Neural crest cell (in vitro differentiated cells): ENCODE results near the gene LZTR1. TPM values are rescaled to one million over a fixed set of nuclear protein-coding genes. Genes with fewer than 3 reads are reported as not detected.
A peak's percentile ranks its signal among the peaks of the same experiment; 100 is the strongest.

Source experiments
- DNase-seq: peaks from one replicate; pipeline ENCODE4 v3.0.0; 2021; ENCODE audit warnings: low read depth, mixed read lengths, low spot score
- H3K27ac Mint-ChIP-seq: one replicate; pipeline ENCODE4 v1.8.0; 2021; ENCODE audit warnings: mild to moderate bottlenecking, mixed read lengths; ENCODE audit not compliant: unreplicated experiment
- H3K27me3 Mint-ChIP-seq: 2 replicates; pipeline ENCODE4 v1.8.0; 2021; ENCODE audit warnings: low read depth, mild to moderate bottlenecking, mixed read lengths
- H3K36me3 Mint-ChIP-seq: 2 replicates; pipeline ENCODE4 v1.8.0; 2021; ENCODE audit warnings: low read depth, mild to moderate bottlenecking, mixed read lengths
- H3K4me1 Mint-ChIP-seq: 2 replicates; pipeline ENCODE4 v1.8.0; 2021; ENCODE audit warnings: mixed read lengths
- H3K4me3 Mint-ChIP-seq: one replicate; pipeline ENCODE4 v1.8.0; 2021; ENCODE audit warnings: mild to moderate bottlenecking, mixed read lengths
- H3K9me3 Mint-ChIP-seq: 2 replicates; pipeline ENCODE4 v1.8.0; 2021; ENCODE audit warnings: mixed read lengths
- CTCF ChIP-seq: fragments of 200-600 bp; sonication (generic); conservative IDR thresholded peaks from 2 replicates; pipeline ENCODE4 v1.5.0; 2021; ENCODE audit warnings: antibody characterized with exemption, mild to moderate bottlenecking
- total RNA-seq: library from RNA; stranded (reverse); gene quantifications from 2 replicates; pipeline ENCODE4 v1.2.1, GENCODE V29; 2021

Gene LZTR1
- total RNA-seq, 1 donor from 2014 or later = 94.5 TPM

- H3K27ac Mint-ChIP-seq = peak overlapping the region; percentile 95
- H3K4me3 Mint-ChIP-seq = peak overlapping the region; percentile 89
- DNase-seq = peak; percentile 50
- no peaks in the 10 kb centered on the region for H3K27me3 Mint-ChIP-seq
- no peaks in the 10 kb centered on the region for H3K9me3 Mint-ChIP-seq
- no peak for TF ChIP-seq CTCF
- no peaks in the 10 kb centered on the region for H3K36me3 Mint-ChIP-seq
- H3K4me1 Mint-ChIP-seq = peaks cover 45% of the 10 kb centered on the region
Observed at GRCh38 chr22:20979243-20979809, 2.8 kb upstream of the LZTR1 start.

GRCh38 chr22:20979940-20980453 is 2.1 kb upstream of the LZTR1 start:
- DNase-seq = no peak
- Mint-ChIP-seq H3K27me3 (no peaks in the 10 kb centered on the region), H3K36me3 (no peaks in the 10 kb centered on the region), H3K27ac (peak overlapping the region; percentile 52), H3K4me1 (peaks cover 45% of the 10 kb centered on the region), H3K9me3 (no peaks in the 10 kb centered on the region), H3K4me3 (peak overlapping the region; percentile 89)
- TF ChIP-seq CTCF = no peak

- H3K4me3 Mint-ChIP-seq = peak overlapping the region; percentile 89
- H3K36me3 Mint-ChIP-seq = no peaks in the 10 kb centered on the region
- no peaks in the 10 kb centered on the region for H3K9me3 Mint-ChIP-seq
- TF ChIP-seq CTCF = no peak
- peaks cover 45% of the 10 kb centered on the region for H3K4me1 Mint-ChIP-seq
- DNase-seq = no peak
- H3K27me3 Mint-ChIP-seq = no peaks in the 10 kb centered on the region
- peak overlapping the region; percentile 75 for H3K27ac Mint-ChIP-seq
Observed at GRCh38 chr22:20980523-20980922, 1.6 kb upstream of the LZTR1 start.

- Mint-ChIP-seq H3K9me3 (no peaks in the 10 kb centered on the region), H3K27ac (peak overlapping the region; percentile 93), H3K36me3 (no peaks in the 10 kb centered on the region), H3K4me3 (peak overlapping the region; percentile 100), H3K27me3 (no peaks in the 10 kb centered on the region), H3K4me1 (peaks cover 45% of the 10 kb centered on the region)
- no peak for TF ChIP-seq CTCF
- no peak for DNase-seq
Observed at GRCh38 chr22:20980938-20981722, 967 bp upstream of the LZTR1 start.

- no peak for TF ChIP-seq CTCF
- Mint-ChIP-seq H3K36me3 (peaks cover 5% of the 10 kb centered on the region), H3K9me3 (no peaks in the 10 kb centered on the region), H3K4me3 (peak overlapping the region; percentile 100), H3K27me3 (no peaks in the 10 kb centered on the region), H3K4me1 (peaks cover 45% of the 10 kb centered on the region), H3K27ac (peak overlapping the region; percentile 73)
- DNase-seq = no peak
Observed at GRCh38 chr22:20982563-20982882, 426 bp downstream of the LZTR1 start.
